GM21619 (cell line): ENCODE data around the gene SPATC1L.
"Not testable (repeated sequence)": the region's sequence is repeated elsewhere in the genome, so short reads cannot be mapped to it uniquely, and the experiment has no call there.

Source experiments
- ATAC-seq: cut with Tn5 transposase; IDR thresholded peaks from one replicate; pipeline ENCODE4 v1.9.1; 2021; ENCODE audit not compliant: unreplicated experiment

SPATC1L gene

GRCh38 chr21:46183910-46184624 lies at the start of gene SPATC1L:
Gene SPATC1L (minus strand): TSS chr21:46184459. CDS start chr21:46182816, 1,643 bp downstream.
- peak; percentile 42 for ATAC-seq

GRCh38 chr21:46229923-46230260 lies 45.6 kb upstream of the SPATC1L start:
- ATAC-seq: no peak

DNA sequence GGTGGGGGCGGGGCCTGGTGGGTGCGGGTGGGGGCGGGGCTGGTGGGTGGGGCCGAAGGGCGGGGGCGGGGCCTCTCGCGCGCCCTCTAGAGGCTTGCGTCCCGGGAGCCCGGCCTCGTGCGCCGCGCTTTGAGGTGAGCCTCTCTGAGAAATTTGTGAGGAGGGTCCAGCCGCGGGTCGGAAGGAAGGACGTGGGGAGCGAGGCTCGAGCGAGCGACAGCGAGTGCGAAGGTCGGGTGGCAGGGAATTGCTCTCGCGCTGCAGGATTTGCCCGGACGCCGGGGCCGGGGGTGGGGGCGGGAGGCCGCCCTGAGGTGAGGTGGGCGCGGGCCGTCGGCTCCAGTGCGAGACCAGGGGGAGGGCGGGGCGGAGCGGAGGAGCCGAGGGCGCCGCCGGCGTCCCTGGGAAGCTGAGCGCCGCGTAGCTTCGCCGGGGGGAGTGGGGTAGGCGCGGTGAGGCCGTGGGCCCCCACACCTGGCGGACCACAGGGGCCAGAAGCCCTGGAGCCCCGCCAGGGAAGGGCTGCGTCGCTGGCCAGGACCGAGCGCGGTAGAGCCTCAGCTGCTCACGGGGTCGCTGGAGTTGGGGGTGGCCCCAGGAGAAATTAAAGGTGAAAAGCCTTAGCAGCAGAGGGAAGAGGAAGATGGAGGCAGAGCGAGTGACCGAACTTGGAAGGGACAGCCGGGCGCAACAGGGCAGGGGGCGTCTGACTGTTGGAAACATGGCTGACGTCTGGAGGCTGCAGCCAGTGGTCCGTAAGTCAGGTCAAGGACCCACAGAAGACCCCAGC lies 45.1 kb upstream of the SPATC1L start:
- ATAC-seq: peak; percentile 21

DNA sequence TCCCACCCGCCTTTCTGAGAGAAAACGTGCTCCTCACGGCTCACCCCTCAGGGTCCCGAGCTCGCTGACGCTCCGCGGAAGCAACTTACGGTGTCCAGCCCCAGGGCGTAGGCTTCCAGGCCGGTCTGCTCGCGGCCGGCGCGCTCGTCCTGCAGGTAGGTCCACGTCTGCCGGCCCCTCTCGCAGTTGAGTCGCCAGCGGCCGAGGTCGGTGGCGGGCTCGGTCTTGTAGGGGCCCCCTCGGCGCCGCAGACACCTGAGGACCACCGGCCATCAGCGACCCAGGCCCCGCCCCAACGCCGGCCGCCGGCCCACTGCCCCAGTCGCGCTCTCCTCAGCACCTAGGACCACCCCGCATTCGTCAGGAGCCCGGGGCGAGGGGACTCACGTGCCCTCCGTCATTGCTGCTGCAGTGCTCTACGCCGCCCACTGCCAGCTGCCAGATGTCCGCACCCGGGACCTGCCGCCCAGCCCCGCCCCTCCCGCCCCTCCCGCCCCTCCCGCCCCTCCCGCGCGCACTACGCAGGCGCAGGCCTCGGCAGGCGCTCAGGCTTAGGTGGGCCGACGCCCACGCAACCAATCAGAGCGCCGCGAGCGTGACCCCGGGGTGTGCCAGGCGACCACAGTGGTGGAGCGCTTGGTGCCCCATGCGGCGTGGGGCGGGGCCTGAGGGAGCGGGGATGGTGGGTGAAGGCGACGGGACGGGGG lies 44.2 kb upstream of the SPATC1L start, which contains the start of gene LSS:
TSS of gene LSS (minus strand) at position 430 of the 707 bp plus-strand sequence. CDS start at position 401, 29 bp downstream.
- ATAC-seq: peak; percentile 68

GRCh38 chr21:46227811-46228344 lies 43.6 kb upstream of the SPATC1L start:
- no peak for ATAC-seq

GRCh38 chr21:46226920-46227599 lies 42.8 kb upstream of the SPATC1L start:
- no peak for ATAC-seq

DNA sequence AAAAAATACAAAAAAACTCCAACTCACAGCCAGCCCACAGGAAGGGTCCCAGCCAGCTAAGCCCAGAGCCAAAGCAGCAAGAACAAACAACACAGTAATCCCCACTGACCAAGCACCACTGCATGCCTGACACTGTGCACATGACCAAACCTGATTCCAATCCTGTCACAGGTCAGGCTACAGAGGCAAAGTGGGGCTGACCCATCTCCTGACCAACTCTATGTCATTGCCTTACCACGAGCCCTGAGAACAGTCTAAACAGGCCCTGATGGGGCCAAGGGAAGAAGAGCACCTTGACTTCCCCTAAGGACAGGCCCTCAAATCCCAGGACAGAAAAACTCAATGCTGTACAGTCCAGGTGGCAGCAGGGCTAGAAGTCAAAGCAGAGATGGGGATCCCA lies 41.9 kb upstream of the SPATC1L start:
- no peak for ATAC-seq

DNA sequence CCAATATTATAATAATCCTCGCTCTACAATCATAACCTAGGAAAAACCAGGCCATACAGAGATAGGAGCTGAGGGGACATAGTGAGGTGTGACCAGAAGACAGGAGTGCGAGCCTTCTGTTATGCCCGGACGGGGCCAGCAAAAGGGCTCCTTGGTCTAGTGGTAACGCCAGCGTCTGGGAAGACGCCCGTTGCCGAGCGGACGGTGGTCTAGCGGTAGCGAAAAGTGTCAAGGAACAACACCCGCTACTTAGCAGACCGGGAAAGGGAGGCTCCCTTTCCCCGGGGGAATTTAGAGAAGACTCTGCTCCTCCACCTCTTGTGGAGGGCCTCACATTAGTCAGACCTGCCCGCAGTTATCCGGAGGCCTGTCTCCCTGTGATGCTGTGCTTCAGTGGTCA lies 39.4 kb upstream of the SPATC1L start:
- not testable (repeated sequence) for ATAC-seq

GRCh38 chr21:46223217-46223616 lies 39.0 kb upstream of the SPATC1L start:
- no peak for ATAC-seq

GRCh38 chr21:46222436-46223116 lies 38.3 kb upstream of the SPATC1L start:
- no peak for ATAC-seq

GRCh38 chr21:46221664-46222435 lies 37.6 kb upstream of the SPATC1L start:
- ATAC-seq: no peak

DNA sequence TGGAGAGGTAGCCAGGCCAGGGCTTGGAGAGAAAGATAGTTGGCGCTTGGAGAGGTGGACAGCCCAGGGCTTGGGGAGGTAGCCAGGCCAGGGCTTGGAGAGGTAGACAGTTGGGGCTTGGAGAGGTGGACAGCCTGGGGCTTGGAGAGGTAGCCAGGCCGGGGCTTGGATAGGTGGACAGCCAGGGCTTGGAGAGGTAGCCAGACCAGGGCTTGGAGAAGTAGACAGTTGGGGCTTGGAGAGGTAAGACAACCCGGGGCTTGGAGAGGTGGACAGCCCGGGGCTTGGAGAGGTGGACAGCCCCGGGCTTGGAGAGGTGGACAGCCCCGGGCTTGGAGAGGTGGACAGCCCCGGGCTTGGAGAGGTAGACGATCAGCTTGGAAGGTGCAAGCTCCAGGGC lies 36.6 kb upstream of the SPATC1L start:
- no peak for ATAC-seq

DNA sequence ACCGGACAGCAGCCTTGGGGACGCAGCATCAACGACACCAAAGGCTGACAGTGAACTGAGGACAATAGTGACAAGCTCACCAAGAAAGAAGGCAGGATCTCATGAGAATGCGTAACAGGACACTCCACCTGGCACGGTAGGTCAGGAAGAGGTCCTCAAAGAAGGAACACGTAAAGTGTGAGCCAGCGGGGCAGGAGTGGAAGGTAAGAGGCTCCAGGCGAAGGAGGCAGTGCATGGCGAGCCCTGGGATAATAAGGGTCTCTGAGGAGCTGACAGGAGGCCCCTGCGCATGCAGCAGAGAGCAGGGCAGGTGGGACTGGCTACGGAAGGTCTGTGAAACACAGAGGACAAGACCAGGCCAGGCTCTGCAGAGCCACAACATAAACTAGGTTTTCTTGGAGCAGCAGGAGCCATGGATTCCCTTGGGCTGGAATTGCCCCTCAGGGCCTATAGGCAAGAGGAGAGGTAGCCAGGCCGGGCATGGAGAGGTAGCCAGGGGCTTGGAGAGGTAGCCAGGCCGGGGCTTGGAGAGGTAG lies 36.1 kb upstream of the SPATC1L start:
- ATAC-seq: no peak

- no peak for ATAC-seq
Observed at GRCh38 chr21:46219591-46220239, 35.5 kb upstream of the SPATC1L start.

GRCh38 chr21:46218906-46219590 lies 34.8 kb upstream of the SPATC1L start:
- no peak for ATAC-seq

DNA sequence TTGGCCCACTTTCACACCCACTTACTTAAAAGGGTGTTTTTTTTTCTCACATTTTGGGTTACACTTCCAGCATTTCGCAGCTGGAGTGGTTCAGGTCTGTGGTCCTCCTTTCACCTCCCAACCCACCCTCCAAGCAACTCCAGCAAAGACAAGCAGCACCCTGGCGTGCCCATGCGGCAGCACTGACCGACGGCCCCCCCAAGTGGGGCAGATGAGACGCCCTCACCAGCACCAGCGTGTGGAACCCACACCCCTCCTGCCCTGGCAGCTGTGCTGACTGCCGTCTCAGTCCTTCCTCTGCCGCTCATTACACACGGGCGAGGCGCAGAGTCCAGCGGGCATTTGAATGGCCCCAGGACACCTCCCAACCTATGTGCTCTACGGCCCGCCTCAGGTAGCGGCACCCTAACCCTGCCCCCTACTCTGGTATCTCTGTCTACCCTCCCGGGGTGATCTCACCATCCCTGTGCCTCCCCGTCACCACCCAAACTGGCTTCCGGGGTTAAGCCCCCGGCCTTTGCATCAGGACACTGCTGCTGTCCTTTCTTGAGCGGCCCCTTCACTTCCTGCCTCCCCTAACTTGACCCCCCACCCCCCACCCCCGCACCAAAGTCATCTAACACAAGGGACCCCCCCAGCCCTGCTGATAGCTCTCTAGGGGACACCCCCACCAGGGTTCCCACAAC lies 33.4 kb upstream of the SPATC1L start:
- ATAC-seq: no peak

GRCh38 chr21:46216132-46216747 lies 32.0 kb upstream of the SPATC1L start:
- ATAC-seq: no peak
